ENCODE data around the gene HSD17B3.
A peak's percentile ranks its signal among the peaks of the same experiment; 100 is the strongest.

Gene HSD17B3

GRCh38 chr9:96232539-96233241 lies 69.3 kb downstream of the HSD17B3 start:
- DNase-seq: peak; percentile 66

- no peak for DNase-seq
These were observed 69.8 kb downstream of the HSD17B3 start for GRCh38 chr9:96232164-96232538.

- DNase-seq: no peak
These were observed 72.0 kb downstream of the HSD17B3 start for GRCh38 chr9:96230002-96230401.

- peak; percentile 25 for DNase-seq
These were observed 79.8 kb downstream of the HSD17B3 start for GRCh38 chr9:96222132-96222531.

GRCh38 chr9:96219900-96220257 lies 82.1 kb downstream of the HSD17B3 start:
- DNase-seq: no peak

- DNase-seq: no peak
These were observed 82.7 kb downstream of the HSD17B3 start for GRCh38 chr9:96219026-96219899.

GRCh38 chr9:96217754-96218693 lies 84.0 kb downstream of the HSD17B3 start:
- peak; percentile 51 for DNase-seq

- no peak for DNase-seq
These were observed 84.7 kb downstream of the HSD17B3 start for GRCh38 chr9:96217294-96217707.

- no peak for DNase-seq
These were observed 85.4 kb downstream of the HSD17B3 start for GRCh38 chr9:96216583-96216982.

- DNase-seq: no peak
These were observed 86.1 kb downstream of the HSD17B3 start for GRCh38 chr9:96215841-96216240.

- DNase-seq: no peak
These were observed 87.3 kb downstream of the HSD17B3 start for GRCh38 chr9:96214635-96215034.

- DNase-seq: peak; percentile 78
These were observed 92.3 kb downstream of the HSD17B3 start for GRCh38 chr9:96209407-96210271.

- DNase-seq: no peak
These were observed 95.7 kb downstream of the HSD17B3 start for GRCh38 chr9:96206156-96206751.

- no peak for DNase-seq
These were observed 97.1 kb downstream of the HSD17B3 start for GRCh38 chr9:96204853-96205252.

GRCh38 chr9:96203867-96204501 lies 98.0 kb downstream of the HSD17B3 start:
- DNase-seq: no peak

- DNase-seq: no peak
These were observed 98.8 kb downstream of the HSD17B3 start for GRCh38 chr9:96202971-96203780.

- DNase-seq: no peak
These were observed 100.8 kb downstream of the HSD17B3 start for GRCh38 chr9:96201140-96201539.

- DNase-seq: no peak
These were observed 103.0 kb downstream of the HSD17B3 start for GRCh38 chr9:96199006-96199405.

GRCh38 chr9:96195541-96195940 lies 106.4 kb downstream of the HSD17B3 start:
- DNase-seq: no peak

GRCh38 chr9:96193236-96193755 lies 108.7 kb downstream of the HSD17B3 start:
- no peak for DNase-seq
